ENCODE data around the gene HAPLN2. TPM values are rescaled to one million over a fixed set of nuclear protein-coding genes. Genes with fewer than 3 reads are reported as not detected.

HAPLN2 gene
- total RNA-seq, 1 donor from 2014 or later, result not detected

GRCh38 chr1:156643778-156644092 lies 24.5 kb downstream of the HAPLN2 start:
- DNase-seq (ENCODE audit: low read depth), result no peak

- DNase-seq (ENCODE audit: low read depth), result no peak
Observed at GRCh38 chr1:156644146-156644545, 24.9 kb downstream of the HAPLN2 start.

DNA sequence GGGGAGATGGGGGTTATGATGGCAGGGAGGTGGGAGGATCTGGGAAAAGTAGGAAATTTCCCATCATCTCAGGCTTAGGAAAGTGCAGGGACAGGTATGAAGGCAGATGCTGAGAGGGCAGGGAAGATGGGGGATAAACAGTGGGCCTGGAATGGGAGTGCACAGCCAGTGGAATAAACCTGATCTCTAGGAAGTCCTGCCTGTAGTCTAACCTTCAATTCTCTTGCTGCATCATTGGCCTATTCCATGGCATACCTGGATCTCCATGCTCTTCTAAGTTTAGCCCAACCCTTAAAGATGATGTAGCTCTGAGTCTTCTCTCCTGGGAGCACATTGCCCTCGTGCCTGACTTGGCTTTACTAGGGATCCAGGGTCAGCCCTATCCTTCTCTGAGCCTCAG lies 25.4 kb downstream of the HAPLN2 start:
- DNase-seq (ENCODE audit: low read depth), result no peak

DNA sequence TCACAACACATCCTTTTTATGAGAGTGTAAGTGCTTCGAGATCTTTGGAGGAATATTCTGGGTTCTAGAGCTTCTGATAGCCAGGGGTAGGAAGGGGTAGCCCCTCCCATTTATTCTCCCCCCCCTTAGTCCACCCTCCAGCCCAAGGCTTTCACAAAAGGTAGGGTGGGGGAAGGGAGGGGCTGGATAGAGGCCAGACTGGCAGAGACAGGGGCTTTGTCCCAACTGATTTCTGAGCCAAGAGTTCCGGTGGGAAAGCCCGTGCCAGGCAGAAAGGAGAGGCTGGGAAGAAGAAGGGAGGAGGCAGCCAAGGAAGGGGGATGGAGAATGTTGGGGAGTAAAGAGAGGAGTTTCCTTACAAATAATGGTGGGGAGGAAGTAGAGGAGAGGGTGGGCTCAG lies 25.8 kb downstream of the HAPLN2 start:
- no peak for DNase-seq (ENCODE audit: low read depth)

- DNase-seq (ENCODE audit: low read depth), result no peak
Observed at GRCh38 chr1:156645666-156646065, 26.5 kb downstream of the HAPLN2 start.

GRCh38 chr1:156646738-156647211 lies 27.6 kb downstream of the HAPLN2 start:
- no peak for DNase-seq (ENCODE audit: low read depth)

DNA sequence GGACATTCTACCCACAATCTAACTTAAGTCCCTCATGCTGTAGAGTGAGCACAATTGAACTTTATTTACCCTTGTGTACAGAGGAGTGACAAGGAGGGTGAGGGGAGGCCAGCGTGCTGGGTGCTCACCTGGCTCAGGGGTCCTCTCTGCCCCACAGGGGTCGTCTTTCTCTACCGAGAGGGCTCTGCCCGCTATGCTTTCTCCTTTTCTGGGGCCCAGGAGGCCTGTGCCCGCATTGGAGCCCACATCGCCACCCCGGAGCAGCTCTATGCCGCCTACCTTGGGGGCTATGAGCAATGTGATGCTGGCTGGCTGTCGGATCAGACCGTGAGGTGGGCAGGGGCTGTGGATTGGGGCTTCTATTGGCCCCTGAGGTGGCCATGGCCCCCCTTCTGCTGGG lies 28.1 kb downstream of the HAPLN2 start:
- DNase-seq (ENCODE audit: low read depth), result no peak

DNA sequence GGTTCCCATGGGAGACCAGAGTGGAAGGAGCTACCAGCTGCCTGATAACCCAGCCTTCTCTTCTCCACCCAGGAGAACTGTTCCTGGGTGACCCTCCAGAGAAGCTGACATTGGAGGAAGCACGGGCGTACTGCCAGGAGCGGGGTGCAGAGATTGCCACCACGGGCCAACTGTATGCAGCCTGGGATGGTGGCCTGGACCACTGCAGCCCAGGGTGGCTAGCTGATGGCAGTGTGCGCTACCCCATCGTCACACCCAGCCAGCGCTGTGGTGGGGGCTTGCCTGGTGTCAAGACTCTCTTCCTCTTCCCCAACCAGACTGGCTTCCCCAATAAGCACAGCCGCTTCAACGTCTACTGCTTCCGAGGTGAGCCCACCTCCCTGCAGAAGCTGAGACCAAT lies 29.3 kb downstream of the HAPLN2 start:
- no peak for DNase-seq (ENCODE audit: low read depth)

GRCh38 chr1:156648951-156649350 lies 29.7 kb downstream of the HAPLN2 start:
- DNase-seq (ENCODE audit: low read depth), result peak; percentile 38

- peak; percentile 79 for DNase-seq (ENCODE audit: low read depth)
Observed at GRCh38 chr1:156652131-156652991, 33.1 kb downstream of the HAPLN2 start.

DNA sequence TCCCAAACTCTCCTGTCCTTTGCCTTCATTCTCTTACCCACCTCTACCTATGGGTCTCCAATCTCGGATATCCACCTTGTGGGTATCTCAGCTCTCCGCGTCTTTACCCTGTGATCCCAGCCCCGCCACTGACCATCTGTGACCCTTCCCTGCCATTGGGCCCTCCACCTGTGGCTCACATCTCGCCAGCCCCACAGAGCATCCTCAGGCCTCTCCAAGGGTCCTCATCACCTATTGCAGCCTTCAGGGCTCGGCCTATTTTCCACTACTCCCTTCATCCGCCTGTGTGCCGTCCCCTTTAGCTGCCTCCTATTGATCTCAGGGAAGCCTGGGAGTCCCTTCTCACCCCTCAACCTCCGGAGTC lies 33.8 kb downstream of the HAPLN2 start:
- DNase-seq (ENCODE audit: low read depth), result no peak

DNA sequence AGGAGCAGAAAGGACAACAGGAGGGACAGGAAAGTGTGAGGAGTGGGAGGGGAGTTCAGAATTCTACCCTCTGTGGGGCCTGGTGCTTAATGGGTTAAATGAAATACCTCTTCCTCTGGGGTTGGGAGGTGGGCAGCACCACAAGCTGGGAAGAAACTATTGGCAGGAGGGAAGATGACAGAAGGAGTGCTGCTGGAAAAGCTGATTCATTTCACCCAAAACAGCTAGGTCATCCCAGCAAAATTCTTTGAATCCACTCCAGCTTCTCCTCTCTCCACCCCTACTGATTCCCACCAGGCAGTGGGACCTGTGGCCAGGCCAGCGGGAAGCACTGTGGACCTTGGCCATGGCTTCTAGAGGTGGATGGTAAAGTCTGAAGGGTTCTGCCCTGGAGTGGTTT lies 35.5 kb downstream of the HAPLN2 start:
- DNase-seq (ENCODE audit: low read depth), result no peak

- DNase-seq (ENCODE audit: low read depth), result no peak
Observed at GRCh38 chr1:156655151-156655903, 36.1 kb downstream of the HAPLN2 start.

DNA sequence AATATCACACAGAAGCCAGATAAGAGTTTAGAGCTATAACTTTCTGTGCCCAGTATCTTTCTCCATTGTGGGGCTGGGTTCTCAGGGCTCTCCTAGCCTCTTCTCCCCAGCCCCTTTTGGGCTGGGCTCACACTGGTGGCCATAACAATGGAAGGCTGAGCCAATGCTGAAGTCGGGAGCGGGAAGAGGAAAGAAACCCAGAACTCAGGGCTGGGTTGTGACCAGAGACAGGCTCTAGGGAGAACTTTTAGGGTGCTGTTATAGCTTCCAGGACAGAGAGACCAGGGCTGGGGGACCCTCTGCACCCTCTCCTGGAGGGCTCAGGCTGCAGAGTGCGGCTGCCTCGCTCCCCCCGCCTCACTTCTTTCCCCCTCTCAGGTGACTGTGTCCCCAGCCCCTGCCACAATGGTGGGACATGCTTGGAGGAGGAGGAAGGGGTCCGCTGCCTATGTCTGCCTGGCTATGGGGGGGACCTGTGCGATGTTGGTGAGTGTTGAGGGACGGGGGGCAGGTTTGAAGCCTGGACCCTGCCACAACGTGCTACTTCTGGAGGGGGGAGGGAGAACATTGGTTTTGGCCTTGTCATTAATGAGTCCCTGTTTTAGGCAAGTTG lies 36.8 kb downstream of the HAPLN2 start:
- DNase-seq (ENCODE audit: low read depth), result no peak

GRCh38 chr1:156656806-156657740 lies 37.9 kb downstream of the HAPLN2 start:
- peak; percentile 65 for DNase-seq (ENCODE audit: low read depth)

DNA sequence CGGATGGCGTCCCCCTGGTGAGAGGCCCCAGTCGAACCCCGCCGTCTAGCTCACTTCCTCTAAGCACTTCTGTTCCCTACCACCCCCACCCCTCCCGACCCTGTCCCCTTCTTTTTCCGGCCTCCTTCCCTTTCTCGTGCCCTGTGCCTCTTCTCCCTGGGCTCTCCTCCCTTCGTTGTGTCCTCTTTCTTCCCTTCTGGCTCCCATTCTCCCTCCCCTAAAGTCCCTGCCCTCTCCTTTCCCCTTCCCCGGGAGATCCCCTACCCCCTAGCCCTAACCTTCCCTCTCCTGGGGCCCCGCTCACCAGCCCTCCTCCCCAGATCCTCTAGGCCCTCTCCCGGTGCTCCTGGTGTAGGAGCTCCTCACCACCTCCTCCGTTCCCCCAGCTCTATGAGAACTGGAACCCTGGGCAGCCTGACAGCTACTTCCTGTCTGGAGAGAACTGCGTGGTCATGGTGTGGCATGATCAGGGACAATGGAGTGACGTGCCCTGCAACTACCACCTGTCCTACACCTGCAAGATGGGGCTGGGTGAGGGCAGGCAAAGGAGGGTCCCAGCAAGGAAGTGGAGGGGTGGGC lies 38.6 kb downstream of the HAPLN2 start:
- DNase-seq (ENCODE audit: low read depth), result peak; percentile 21

GRCh38 chr1:156658496-156658895 lies 39.3 kb downstream of the HAPLN2 start:
- DNase-seq (ENCODE audit: low read depth), result no peak

DNA sequence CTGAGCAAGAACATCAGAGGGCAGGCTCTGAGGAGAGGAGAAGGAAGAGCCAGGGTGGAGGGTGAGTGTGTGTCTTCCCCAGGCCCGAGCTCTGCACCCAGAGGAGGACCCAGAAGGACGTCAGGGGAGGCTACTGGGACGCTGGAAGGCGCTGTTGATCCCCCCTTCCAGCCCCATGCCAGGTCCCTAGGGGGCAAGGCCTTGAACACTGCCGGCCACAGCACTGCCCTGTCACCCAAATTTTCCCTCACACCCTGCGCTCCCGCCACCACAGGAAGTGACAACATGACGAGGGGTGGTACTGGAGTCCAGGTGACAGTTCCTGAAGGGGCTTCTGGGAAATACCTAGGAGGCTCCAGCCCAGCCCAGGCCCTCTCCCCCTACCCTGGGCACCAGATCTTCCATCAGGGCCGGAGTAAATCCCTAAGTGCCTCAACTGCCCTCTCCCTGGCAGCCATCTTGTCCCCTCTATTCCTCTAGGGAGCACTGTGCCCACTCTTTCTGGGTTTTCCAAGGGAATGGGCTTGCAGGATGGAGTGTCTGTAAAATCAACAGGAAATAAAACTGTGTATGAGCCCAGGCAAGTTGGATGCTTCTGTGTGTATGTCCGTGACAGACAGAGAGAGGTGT lies 39.8 kb downstream of the HAPLN2 start:
- no peak for DNase-seq (ENCODE audit: low read depth)

DNA sequence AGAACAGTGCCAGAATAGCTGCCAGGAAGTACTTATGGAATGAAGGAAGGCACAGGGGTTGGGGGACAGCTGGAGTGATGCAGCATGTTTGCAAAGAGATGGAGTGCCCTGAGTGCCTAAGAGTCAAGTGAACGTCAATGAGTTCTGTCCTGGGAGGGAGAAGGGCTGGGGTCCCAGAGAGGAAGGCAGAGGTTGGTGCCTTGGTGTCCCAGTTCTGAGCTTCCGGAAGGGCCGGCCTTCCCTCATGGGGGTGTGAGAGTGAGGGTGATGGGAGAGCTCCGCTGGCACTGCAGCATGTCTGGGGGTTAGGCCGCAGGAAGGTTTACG lies 40.4 kb downstream of the HAPLN2 start:
- DNase-seq (ENCODE audit: low read depth), result no peak

- DNase-seq (ENCODE audit: low read depth), result peak; percentile 99
Observed at GRCh38 chr1:156659988-156660751, 41.0 kb downstream of the HAPLN2 start.

Data from myocyte (in vitro differentiated cells).